ENCODE measurements around the gene CXADR.

CXADR gene

DNA sequence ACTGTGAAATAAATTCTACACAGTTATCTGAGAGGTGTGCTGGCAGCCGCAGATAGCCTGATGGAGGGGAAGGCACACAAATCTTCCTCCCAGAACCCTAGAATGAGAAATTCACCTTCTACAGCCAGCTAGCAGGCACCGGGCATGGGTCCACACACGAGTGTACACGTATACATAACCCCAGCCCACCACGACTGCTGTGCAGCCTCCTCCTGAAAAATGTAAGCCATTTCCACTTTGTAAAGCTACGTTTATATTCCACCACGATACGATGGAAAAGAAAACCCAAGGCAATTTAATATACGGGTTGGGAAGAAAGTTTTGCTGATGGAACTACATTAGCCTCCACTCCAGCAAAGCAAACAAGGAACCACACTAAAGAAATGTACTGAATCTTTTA is 98.1 kb downstream of the CXADR start:
- DNase-seq = peak; percentile 56

DNA sequence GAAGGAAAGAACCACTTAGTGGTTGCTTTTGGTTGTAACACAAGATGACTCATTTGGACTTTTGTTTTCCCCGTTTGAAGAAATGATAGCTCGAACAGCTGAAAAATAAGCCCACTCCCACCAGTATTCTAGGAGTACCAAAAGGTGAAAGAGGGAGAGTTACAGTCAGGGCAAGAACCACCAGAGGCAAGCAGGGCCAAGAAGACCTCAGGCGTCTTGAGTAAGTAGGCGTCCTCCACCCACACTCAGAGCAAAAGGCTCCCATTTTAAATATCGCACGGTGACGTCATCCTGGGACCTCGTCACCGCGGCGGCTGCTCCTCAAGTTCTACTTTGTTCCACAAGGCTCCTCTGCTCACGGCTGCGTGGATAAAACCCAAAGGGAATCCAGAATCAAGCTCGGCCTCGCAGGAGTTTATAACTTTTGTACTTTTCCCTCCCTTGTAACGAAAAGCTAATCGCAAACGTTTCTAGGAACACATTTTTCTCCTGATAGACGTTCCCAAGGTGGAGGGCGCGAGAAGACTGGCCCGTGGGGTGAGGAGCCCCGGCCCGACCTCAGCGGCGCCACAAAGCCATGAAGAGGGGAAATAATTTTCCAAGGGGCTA is 98.7 kb downstream of the CXADR start:
- peak; percentile 92 for DNase-seq

DNA sequence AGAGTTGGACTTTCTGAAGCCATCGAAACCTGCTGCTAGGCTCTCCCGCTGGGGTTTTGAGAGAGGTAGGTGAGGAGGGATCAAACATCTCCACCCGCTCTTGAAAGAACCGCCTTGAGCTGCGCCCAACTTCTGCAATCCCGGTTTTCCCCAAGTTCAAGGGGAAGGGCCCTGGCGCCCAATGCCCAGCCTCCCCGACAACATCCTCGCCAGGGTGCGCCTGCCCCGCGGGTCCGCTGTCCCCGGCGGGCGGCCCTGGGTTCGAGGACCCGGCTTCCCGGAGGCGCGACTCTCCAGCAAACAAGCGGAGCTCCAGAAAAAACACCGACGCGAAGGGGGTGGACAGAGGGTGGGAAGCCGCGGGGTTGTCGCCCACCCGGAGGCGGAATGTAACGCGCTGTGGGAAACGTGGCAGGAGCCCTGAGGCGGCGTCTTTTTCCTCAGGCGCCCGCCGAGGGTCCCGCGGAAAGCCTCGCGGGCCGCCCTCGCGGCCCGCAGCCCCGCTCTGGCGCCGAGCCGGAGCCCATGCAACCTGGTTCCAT is 99.3 kb downstream of the CXADR start:
- peak; percentile 51 for DNase-seq

DNA sequence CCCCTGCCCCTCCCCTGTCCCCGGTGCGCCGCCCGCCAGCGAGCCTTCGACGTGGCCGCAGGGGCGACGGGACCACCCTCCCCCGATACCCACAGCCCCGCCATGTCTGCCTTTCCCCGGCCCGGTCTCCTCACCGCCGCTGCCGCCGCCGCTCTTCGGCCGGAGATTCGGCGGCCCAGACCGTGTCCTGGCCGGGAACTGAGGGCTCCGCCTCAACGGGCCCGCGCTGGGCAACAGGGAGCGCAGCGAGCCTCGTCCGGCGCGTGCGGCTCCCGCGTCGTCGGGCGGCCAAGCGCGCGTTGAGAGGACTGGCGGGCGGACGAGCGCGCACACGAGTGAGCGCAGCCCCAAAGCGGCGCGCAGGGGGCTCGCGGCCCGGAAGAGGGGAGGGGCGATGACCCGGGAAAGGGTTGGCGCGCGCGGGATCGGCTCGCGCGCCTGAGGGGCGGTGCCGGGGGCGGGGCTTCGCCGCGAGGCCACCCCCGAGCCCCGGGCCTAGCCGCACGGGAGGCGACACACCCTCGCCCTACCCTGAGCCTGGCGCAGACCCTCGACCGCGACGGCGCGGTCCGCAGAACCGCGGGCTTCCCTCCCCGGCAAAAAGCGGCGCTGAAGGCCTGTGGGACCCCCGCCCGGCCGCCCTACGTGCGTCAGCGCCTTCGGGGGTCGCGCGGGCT is 99.9 kb downstream of the CXADR start, which contains the start of gene BTG3:
TSS of gene BTG3 (minus strand) at position 337 of the 677 bp plus-strand sequence. CDS start 3,757 bp downstream, outside the sequence.
- DNase-seq = peak; percentile 90

DNA sequence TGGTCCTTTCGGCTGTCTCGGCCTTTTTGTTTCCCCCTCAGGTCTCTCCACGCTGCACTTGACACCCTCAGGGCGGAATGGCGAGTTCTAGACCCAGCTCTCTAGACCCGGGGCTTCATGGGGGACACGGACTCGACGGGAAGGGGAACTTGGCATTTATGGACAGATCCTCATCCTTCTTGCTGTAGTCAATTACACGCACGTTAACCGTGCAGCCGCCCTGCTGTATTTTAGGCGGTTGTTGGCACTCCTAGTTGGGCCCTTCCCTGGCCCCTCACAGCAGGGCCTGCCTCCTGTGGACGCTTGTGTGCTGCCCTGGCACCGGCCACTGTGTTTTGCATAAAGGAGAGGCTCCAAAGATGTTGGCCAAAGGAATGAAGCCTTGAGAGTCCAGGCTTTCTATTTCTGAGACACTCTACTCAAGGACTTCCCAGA is 100.4 kb downstream of the CXADR start:
- DNase-seq = peak; percentile 70

DNA sequence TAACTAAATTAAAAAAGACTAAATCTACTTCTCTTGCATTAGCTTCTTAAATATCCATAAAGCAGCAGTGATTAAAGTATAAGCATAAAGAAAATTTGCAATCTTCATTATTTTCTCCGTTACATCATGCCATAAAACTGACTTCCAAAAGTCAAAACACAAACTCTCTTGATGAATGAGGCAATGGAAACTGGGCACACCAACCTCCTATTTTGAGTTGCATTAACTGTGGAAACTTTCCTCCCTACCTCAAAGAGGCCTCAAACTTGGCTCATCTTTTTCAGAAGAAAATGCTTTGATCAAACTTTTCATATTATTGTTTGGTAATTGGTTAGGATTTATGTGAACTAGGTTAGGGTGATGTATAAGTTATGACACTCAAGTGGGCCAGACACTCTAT is 104.0 kb downstream of the CXADR start:
- no peak for DNase-seq

DNA sequence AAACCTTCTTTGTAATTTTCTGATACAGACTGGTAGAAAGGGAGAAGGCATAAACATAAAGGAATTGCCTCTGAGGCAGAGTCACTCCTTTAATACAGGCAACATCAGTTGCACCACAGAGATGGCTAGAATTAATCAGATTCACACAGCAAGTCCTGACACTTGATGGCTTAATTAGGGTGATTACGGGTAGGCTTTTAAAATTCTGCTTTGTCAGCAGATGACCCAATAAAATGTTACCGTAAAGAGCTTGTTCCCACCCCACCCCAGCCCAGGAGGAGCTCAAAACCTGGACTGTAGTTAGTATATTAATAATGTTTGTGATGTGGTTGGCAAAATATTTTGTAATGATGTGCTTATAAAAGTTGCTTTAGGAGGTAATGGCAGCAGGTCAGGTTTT is 109.2 kb downstream of the CXADR start:
- no peak for DNase-seq

DNA sequence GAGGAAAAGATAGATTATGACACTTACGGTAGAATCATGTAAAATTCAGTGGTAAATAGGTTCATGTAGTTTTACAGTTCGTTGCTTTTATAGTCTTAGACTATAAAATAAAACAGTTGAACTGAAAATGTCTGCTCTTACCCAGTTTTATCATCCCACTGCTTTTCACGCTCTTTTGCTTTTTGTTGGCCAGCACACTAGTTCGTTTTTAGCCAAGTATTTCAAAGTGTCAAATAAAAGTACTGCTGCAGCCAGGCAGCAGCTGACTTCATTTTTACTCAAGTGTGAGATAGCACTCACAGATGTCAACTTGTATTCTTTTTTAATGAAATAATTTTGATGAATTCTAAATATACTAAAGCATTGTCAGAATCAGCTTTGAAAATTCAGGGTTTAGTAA is 118.4 kb downstream of the CXADR start:
- peak; percentile 24 for DNase-seq

DNA sequence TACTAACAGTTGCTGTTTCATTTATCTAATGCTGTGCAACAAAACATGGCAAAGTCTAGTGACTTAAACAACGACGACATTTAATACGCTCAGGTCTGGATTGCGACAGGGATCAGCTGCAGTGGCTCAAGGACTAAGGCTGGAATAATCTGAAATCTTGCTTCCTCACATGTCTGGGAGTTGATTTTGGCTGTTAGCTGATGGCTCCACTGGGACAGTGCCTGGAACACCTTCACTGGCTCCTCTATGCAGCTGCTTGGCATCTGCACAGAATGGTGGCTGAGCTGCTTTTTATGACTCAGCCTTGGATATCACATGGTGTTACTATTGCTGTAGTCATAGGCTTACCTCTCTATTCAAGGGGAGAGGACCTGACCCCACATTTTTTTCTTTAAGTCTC is 123.9 kb downstream of the CXADR start:
- peak; percentile 36 for DNase-seq

DNA sequence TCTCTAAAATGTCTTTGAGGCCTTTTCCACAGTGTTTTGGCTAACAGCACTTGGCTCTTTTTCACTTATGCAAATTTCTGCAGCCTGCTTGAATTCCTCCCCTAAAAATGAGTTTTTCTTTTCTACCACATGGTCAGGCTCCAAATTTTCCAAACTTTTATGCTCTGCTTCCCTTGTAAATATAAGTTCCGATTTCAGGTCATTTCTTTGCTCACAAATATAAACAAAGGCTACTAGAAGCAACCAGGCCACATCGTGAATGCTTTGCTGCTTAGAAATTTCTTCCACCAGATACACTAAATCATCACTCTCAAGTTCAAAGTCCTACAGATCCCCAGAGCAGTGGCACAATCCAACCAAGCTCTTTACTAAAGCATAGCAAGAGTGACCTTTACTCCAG is 128.0 kb downstream of the CXADR start:
- no peak for DNase-seq
